NCI-H2196 treated with DMSO at 0.1 percent for 48 hours (cell line): ENCODE measurements around the gene CILP.

ENCODE experiments used
- DNase-seq: peaks from one replicate; lab custom pipeline; 2025; ENCODE audit not compliant: unreplicated experiment; lab: John Stamatoyannopoulos, UW

The CILP gene

DNA sequence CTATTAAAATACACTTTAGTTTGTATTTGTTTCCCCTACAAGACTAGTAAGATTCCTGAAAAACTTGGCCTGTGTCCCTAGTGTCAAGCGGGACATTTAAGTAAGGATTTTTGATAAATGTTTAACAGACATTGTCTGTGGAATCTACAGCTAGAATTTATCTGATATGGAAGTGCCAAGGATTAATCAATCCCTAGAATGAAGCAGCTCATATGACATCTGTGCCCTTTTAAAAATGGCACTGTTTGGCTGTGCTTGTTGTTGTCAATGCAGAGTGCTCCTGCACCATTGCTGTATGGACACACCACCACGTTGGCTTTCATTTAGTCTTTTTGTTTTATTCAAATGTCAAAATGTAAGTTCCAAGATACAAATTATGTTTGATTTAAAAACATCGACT is 63.4 kb downstream of the CILP start:
- DNase-seq: no peak

GRCh38 chr15:65146438-65146837 is 64.8 kb downstream of the CILP start:
- no peak for DNase-seq
